ENCODE results near the gene BEAN1.

BEAN1 gene

GRCh38 chr16:66502020-66502913, 75.2 kb downstream of the BEAN1 start:
- Histone ChIP-seq H3K36me3 (ENCODE audit: insufficient read depth, low read length) (no peaks in the 10 kb centered on the region), H3K9ac (ENCODE audit: low read depth, low read length) (no peak overlapping the region), H3K4me2 (ENCODE audit: insufficient read depth, low read length) (no peak overlapping the region), H3K4me3 (ENCODE audit: low read depth in 1 of 2, low read length in 2 of 2) (no peak overlapping the region), H3K27me3 (ENCODE audit: insufficient read depth, low read length, poor library complexity) (no peaks in the 10 kb centered on the region), H3K27ac (ENCODE audit: low read length) (no peak overlapping the region), H4K20me1 (ENCODE audit: insufficient read depth, low read length) (no peaks in the 10 kb centered on the region), H2AFZ (ENCODE audit: low read depth, low read length) (no peak overlapping the region), H3K79me2 (ENCODE audit: insufficient read depth, low read length) (no peaks in the 10 kb centered on the region), H3K4me1 (ENCODE audit: insufficient read depth, low read length) (no peaks in the 10 kb centered on the region), H3K9me3 (ENCODE audit: insufficient read depth, low read length, severe bottlenecking) (no peaks in the 10 kb centered on the region)
- TF ChIP-seq CTCF (IDR thresholded peaks at IDR 0.05; ENCODE audit: borderline replicate concordance, extremely low read depth, low read length, poor library complexity, severe bottlenecking) (no peak), EZH2 (IDR thresholded peaks at IDR 0.05; ENCODE audit: borderline replicate concordance, low read depth, low read length, severe bottlenecking) (no peak)
- ATAC-seq (ENCODE audit: insufficient read depth, low read depth) = no peak
- no peak for DNase-seq

- Histone ChIP-seq H3K79me2 (ENCODE audit: insufficient read depth, low read length) (no peaks in the 10 kb centered on the region), H3K36me3 (ENCODE audit: insufficient read depth, low read length) (no peaks in the 10 kb centered on the region), H3K9me3 (ENCODE audit: insufficient read depth, low read length, severe bottlenecking) (no peaks in the 10 kb centered on the region), H3K27ac (ENCODE audit: low read length) (no peak overlapping the region), H2AFZ (ENCODE audit: low read depth, low read length) (no peak overlapping the region), H3K27me3 (ENCODE audit: insufficient read depth, low read length, poor library complexity) (no peaks in the 10 kb centered on the region), H3K4me1 (ENCODE audit: insufficient read depth, low read length) (no peaks in the 10 kb centered on the region), H3K4me2 (ENCODE audit: insufficient read depth, low read length) (no peak overlapping the region), H3K4me3 (ENCODE audit: low read depth in 1 of 2, low read length in 2 of 2) (no peak overlapping the region), H3K9ac (ENCODE audit: low read depth, low read length) (no peak overlapping the region), H4K20me1 (ENCODE audit: insufficient read depth, low read length) (no peaks in the 10 kb centered on the region)
- ATAC-seq (ENCODE audit: insufficient read depth, low read depth) (no peak), DNase-seq (no peak)
- no peak for TF ChIP-seq EZH2 (IDR thresholded peaks at IDR 0.05; ENCODE audit: borderline replicate concordance, low read depth, low read length, severe bottlenecking)
- TF ChIP-seq CTCF (IDR thresholded peaks at IDR 0.05; ENCODE audit: borderline replicate concordance, extremely low read depth, low read length, poor library complexity, severe bottlenecking) = no peak
Observed at GRCh38 chr16:66503030-66503429, 75.9 kb downstream of the BEAN1 start.

GRCh38 chr16:66503612-66504011, 76.5 kb downstream of the BEAN1 start:
- Histone ChIP-seq H3K4me1 (ENCODE audit: insufficient read depth, low read length) (no peaks in the 10 kb centered on the region), H2AFZ (ENCODE audit: low read depth, low read length) (no peak overlapping the region), H3K36me3 (ENCODE audit: insufficient read depth, low read length) (no peaks in the 10 kb centered on the region; the same call in 1 of the 2 replicates), H3K79me2 (ENCODE audit: insufficient read depth, low read length) (no peaks in the 10 kb centered on the region), H3K27me3 (ENCODE audit: insufficient read depth, low read length, poor library complexity) (no peaks in the 10 kb centered on the region), H3K9ac (ENCODE audit: low read depth, low read length) (no peak overlapping the region), H4K20me1 (ENCODE audit: insufficient read depth, low read length) (no peaks in the 10 kb centered on the region), H3K4me3 (ENCODE audit: low read depth in 1 of 2, low read length in 2 of 2) (no peak overlapping the region), H3K27ac (ENCODE audit: low read length) (no peak overlapping the region), H3K4me2 (ENCODE audit: insufficient read depth, low read length) (no peak overlapping the region), H3K9me3 (ENCODE audit: insufficient read depth, low read length, severe bottlenecking) (no peaks in the 10 kb centered on the region)
- DNase-seq (no peak), ATAC-seq (ENCODE audit: insufficient read depth, low read depth) (no peak)
- TF ChIP-seq CTCF (IDR thresholded peaks at IDR 0.05; ENCODE audit: borderline replicate concordance, extremely low read depth, low read length, poor library complexity, severe bottlenecking) (no peak), EZH2 (IDR thresholded peaks at IDR 0.05; ENCODE audit: borderline replicate concordance, low read depth, low read length, severe bottlenecking) (no peak)
